ENCODE measurements around the gene MAP3K4.

DNA sequence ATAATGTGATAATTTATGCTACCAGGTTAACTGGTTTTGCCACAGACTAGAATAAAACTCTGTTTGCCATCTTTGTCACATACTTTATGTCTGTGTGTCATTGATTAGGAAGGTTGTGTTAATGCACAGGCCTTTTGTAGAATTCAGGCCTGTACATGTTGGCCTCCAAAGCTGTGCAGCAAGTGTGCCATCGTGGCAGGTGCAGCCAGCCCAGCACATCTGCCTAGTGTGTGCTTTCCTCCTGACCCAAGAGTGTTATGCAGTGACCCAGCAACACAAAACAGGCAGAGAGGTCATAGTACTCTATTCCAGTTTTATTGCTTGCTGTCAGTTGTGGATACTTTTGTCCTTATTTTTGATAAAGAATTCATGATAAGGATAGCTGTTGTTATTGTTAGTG is 3.7 kb downstream of the MAP3K4 start:
- TF ChIP-seq, protein P1, sequence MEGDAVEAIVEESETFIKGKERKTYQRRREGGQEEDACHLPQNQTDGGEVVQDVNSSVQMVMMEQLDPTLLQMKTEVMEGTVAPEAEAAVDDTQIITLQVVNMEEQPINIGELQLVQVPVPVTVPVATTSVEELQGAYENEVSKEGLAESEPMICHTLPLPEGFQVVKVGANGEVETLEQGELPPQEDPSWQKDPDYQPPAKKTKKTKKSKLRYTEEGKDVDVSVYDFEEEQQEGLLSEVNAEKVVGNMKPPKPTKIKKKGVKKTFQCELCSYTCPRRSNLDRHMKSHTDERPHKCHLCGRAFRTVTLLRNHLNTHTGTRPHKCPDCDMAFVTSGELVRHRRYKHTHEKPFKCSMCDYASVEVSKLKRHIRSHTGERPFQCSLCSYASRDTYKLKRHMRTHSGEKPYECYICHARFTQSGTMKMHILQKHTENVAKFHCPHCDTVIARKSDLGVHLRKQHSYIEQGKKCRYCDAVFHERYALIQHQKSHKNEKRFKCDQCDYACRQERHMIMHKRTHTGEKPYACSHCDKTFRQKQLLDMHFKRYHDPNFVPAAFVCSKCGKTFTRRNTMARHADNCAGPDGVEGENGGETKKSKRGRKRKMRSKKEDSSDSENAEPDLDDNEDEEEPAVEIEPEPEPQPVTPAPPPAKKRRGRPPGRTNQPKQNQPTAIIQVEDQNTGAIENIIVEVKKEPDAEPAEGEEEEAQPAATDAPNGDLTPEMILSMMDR (IDR thresholded peaks at IDR 0.05): no peak
- TF ChIP-seq POLR2A (IDR thresholded peaks at IDR 0.05): no peak

All from lower leg skin (tissue), 3 donors.